Stimulated activated CD8-positive, alpha-beta memory T cell treated with anti-CD3 and anti-CD28 coated beads, Interleukin-12 subunit alpha, Interleukin-12 subunit beta, amount 100 ng/mL, for 24 hours (primary cell): ENCODE results near the gene LPCAT2.
"Not testable (repeated sequence)": the region's sequence is repeated elsewhere in the genome, so short reads cannot be mapped to it uniquely, and the experiment has no call there.

Experiments used
- DNase-seq: peaks from one replicate; pipeline ENCODE4 v3.0.0-alpha.2; 2020; ENCODE audit errors: extremely low read depth

Gene LPCAT2

GRCh38 chr16:55605754-55606336 is 97.0 kb downstream of the LPCAT2 start:
- no peak for DNase-seq

DNA sequence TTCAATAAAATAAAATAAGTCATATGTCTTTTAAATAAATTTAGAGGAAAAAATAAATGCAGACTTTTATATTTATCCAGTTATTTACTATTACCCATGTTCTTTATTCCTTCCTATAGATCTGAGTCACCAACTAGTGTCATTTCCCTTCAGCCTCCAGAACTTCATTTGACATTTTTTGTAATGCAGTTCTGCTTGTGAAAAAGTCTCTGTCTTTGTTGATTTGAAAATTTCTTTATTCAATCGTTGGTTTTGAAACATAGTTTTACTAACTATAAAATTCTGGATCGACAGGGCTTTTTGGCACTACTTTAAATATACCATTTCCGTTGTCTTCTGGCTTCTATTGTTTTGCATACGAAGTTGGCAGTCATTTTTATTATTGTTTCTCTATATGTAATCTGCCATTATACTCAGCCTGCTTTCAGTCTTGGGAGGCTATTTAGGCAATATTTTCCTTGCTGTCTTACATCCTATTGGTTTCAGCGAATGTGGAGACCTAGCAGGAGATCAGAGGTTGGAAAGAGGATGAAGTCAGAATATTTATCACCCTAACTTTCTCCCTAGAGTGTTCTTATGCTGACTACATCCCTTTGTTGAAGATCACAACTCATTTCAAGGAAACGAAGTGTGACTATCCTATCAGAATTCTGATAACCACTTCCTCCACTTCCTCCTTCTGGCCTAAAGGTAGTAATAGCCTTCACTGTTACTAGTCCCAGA is 104.9 kb downstream of the LPCAT2 start:
- DNase-seq: no peak

GRCh38 chr16:55615071-55615470 is 106.2 kb downstream of the LPCAT2 start:
- no peak for DNase-seq

DNA sequence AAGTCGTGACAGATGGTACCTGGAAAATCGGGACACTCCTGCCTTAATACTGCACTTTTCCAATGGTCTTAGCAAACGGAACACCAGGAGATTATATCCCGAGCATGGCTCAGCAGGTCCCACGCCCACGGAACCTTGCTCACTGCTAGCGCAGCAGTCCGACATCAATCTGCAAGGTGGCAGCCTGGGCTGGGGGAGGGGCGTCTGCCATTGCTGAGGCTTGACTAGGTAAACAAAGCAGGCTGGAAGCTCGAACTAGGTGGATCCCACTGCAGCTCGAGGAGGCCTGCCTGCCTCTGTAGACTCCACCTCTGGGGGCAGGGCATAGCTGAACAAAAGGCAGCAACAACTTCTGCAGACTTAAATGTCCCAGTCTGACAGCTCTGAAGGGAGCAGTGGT is 106.8 kb downstream of the LPCAT2 start:
- DNase-seq: not testable (repeated sequence)

GRCh38 chr16:55621771-55622170 is 112.9 kb downstream of the LPCAT2 start:
- no peak for DNase-seq

DNA sequence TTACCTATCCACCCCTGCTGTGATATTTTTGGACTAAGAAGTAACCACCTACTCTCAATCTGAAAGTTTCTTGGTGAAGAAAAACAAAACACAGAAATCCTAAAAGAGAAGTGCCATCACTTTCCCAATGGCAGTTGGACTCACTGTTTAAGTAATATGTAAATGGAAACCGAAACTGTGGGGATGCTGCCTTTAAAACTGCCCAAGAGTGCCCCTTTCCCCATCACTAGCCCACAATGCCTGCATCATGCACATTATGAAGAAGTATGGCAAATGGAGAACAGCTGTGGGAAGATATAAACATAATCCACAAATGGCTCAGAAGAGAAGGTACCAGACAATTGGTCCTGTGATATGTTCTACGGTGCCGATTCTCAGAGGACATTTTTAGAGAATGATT is 113.4 kb downstream of the LPCAT2 start:
- DNase-seq: no peak

- no peak for DNase-seq
Measured at GRCh38 chr16:55622930-55623561, 114.2 kb downstream of the LPCAT2 start.

DNA sequence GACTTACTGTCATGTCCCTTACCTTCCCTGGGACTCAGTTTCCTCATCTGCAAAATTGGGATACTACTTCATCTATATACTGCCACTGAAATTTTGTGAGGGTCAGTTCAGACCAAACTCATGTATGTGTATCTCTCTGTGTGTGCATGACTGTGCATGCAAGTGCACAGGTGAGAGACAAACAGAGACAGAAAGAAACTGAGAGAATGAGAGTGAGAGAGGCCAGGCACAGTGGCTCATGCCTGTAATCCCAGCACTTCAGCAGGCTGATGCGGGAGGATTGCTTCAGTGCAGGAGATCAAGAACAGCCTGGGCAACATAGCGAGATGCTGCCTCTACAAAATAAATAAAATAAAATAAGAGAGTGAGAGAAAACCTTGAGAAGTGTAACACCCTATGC is 114.8 kb downstream of the LPCAT2 start:
- DNase-seq: no peak

DNA sequence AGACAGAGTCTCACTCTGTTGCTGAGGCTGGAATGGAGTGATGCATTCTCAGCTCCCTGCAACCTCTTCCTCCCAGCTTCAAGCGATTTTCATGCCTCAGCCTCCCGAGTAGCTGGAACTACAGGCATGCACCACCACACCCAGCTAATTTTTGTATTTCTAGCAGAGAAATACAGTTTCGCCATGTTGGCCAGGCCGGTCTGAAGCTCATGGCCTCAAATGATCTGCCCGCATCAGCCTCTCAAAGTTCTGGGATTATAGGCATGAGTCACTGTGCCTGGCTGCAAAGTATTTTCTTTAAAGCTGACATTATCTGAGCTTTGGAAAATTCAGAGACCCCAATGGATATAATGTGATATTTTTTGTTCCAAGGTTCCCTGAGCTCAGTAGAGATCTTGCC is 115.8 kb downstream of the LPCAT2 start:
- no peak for DNase-seq

DNA sequence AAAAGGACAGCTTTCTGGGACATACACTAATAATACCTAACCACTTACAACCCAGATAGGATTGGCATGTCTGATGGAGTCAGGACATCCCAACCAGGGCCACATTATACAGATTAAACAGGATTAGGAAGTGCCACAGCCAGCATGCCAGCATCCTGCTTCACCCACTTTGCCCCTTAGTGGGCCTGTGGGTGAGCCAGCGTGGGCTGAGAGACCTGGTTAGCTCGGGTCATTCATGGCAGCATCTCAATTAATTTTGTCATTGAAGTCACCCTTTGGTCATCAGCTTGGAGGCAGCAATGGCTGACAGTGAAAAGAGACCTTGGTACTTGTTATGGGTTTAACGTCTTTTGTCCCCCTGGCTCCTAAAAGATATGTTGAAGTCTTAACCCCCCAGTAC is 117.0 kb downstream of the LPCAT2 start:
- DNase-seq: no peak

- DNase-seq: no peak
Measured at GRCh38 chr16:55628306-55628968, 119.6 kb downstream of the LPCAT2 start.

GRCh38 chr16:55630774-55631173 is 121.9 kb downstream of the LPCAT2 start:
- no peak for DNase-seq

GRCh38 chr16:55632259-55632658 is 123.4 kb downstream of the LPCAT2 start:
- DNase-seq: no peak

GRCh38 chr16:55634193-55634592 is 125.3 kb downstream of the LPCAT2 start:
- no peak for DNase-seq
